GM21526 (cell line): ENCODE data around the gene MCM10.

Source experiments
- ATAC-seq: cut with Tn5 transposase; IDR thresholded peaks from one replicate; pipeline ENCODE4 v1.9.1; 2021; ENCODE audit warnings: moderate library complexity; ENCODE audit not compliant: unreplicated experiment, low FRiP score

MCM10 gene

GRCh38 chr10:13163859-13164258, 2.5 kb downstream of the MCM10 start:
- ATAC-seq, result no peak

- ATAC-seq, result no peak
Observed at GRCh38 chr10:13165177-13165576, 3.8 kb downstream of the MCM10 start.

GRCh38 chr10:13167568-13167967, 6.2 kb downstream of the MCM10 start:
- no peak for ATAC-seq

- no peak for ATAC-seq
Observed at GRCh38 chr10:13168781-13169180, 7.4 kb downstream of the MCM10 start.

GRCh38 chr10:13173616-13174015, 12.3 kb downstream of the MCM10 start:
- no peak for ATAC-seq

- ATAC-seq, result no peak
Observed at GRCh38 chr10:13180788-13181187, 19.4 kb downstream of the MCM10 start.

GRCh38 chr10:13182424-13182823, 21.1 kb downstream of the MCM10 start:
- ATAC-seq, result no peak

GRCh38 chr10:13183625-13184024, 22.3 kb downstream of the MCM10 start:
- ATAC-seq, result no peak

- no peak for ATAC-seq
Observed at GRCh38 chr10:13184276-13184675, 22.9 kb downstream of the MCM10 start.

GRCh38 chr10:13184730-13185514, 23.6 kb downstream of the MCM10 start:
- no peak for ATAC-seq

- ATAC-seq, result no peak
Observed at GRCh38 chr10:13187135-13187534, 25.8 kb downstream of the MCM10 start.

- no peak for ATAC-seq
Observed at GRCh38 chr10:13188593-13188992, 27.2 kb downstream of the MCM10 start.

- ATAC-seq, result no peak
Observed at GRCh38 chr10:13189961-13190360, 28.6 kb downstream of the MCM10 start.

- ATAC-seq, result no peak
Observed at GRCh38 chr10:13190816-13191215, 29.5 kb downstream of the MCM10 start.

- ATAC-seq, result no peak
Observed at GRCh38 chr10:13191362-13191761, 30.0 kb downstream of the MCM10 start.

- ATAC-seq, result no peak
Observed at GRCh38 chr10:13193637-13194036, 32.3 kb downstream of the MCM10 start.

- ATAC-seq, result no peak
Observed at GRCh38 chr10:13195016-13195415, 33.7 kb downstream of the MCM10 start.

- no peak for ATAC-seq
Observed at GRCh38 chr10:13201132-13201531, 39.8 kb downstream of the MCM10 start.

GRCh38 chr10:13206091-13206490, 44.7 kb downstream of the MCM10 start:
- no peak for ATAC-seq

GRCh38 chr10:13206546-13207443, 45.4 kb downstream of the MCM10 start:
- ATAC-seq, result no peak

- no peak for ATAC-seq
Observed at GRCh38 chr10:13213163-13213562, 51.8 kb downstream of the MCM10 start.

GRCh38 chr10:13218878-13219277, 57.5 kb downstream of the MCM10 start:
- no peak for ATAC-seq
